ENCODE measurements around the gene LRRC55. TPM values are rescaled to one million over a fixed set of nuclear protein-coding genes. Genes with fewer than 3 reads are reported as not detected.

LRRC55 gene
- total RNA-seq, 2 experiments from 2014 or later: not detected

DNA sequence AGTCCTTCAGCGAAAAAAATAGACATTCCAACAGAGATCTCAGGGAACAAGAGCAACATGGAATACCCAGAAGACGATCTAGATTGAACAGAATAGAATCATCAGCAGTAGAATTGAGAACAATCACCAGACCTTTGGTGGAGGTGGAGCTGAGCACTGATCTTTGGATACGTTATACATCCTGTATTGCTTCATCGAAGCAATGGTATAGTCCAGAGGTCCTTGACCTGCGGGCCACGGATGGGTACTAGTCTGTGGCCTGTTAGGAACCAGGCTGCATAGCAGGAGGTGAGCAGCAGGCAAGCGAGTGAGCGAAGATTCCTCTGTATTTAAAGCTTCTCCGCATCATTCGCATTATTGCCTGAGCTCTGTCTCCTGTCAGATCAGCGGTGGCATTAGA, 17.6 kb downstream of the LRRC55 start:
- ATAC-seq (no peak), DNase-seq (no peak)
- CTCF ChIA-PET: no interaction called here
- Mint-ChIP-seq H3K9me3 (ENCODE audit: low read depth) (no peaks in the 10 kb centered on the region), H3K4me3 (no peak overlapping the region), H3K4me1 (no peaks in the 10 kb centered on the region), H3K27ac (no peak overlapping the region), H3K27me3 (peaks cover 3% of the 10 kb centered on the region), H3K36me3 (no peaks in the 10 kb centered on the region)

- Mint-ChIP-seq H3K27me3 (peaks cover 3% of the 10 kb centered on the region), H3K27ac (no peak overlapping the region), H3K36me3 (no peaks in the 10 kb centered on the region), H3K9me3 (ENCODE audit: low read depth) (no peaks in the 10 kb centered on the region), H3K4me3 (no peak overlapping the region), H3K4me1 (no peaks in the 10 kb centered on the region)
- ATAC-seq (no peak), DNase-seq (no peak)
- CTCF ChIA-PET: no interaction called here
Observed at GRCh38 chr11:57200917-57201316, 19.2 kb downstream of the LRRC55 start.

GRCh38 chr11:57202281-57202680, 20.5 kb downstream of the LRRC55 start:
- Mint-ChIP-seq H3K4me3 (no peak overlapping the region), H3K27ac (no peak overlapping the region), H3K4me1 (no peaks in the 10 kb centered on the region), H3K27me3 (peaks cover 3% of the 10 kb centered on the region), H3K36me3 (no peaks in the 10 kb centered on the region), H3K9me3 (ENCODE audit: low read depth) (no peaks in the 10 kb centered on the region)
- DNase-seq: no peak
- ATAC-seq: no peak
- CTCF ChIA-PET: no interaction called here

DNA sequence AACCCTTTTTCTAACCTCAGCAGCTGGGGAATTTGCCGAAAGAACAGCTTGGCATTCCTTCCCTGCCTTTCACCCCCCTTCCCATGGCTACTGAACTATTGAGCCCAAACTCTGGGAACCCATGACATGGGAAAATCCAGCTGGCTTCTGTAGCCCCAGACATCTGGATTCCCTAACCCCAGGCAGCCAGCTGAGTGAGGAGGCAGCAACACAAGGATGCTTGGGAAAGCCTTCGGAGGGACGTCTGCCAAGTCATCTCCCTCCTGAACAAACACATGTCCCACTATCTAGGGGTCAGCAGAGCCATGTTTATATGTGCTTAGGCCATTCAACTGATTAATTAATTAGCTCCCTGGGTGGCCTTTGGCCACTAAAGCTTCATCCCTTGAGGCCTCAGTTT, 21.6 kb downstream of the LRRC55 start:
- no peak overlapping the region for H3K4me3 Mint-ChIP-seq
- H3K36me3 Mint-ChIP-seq: no peaks in the 10 kb centered on the region
- H3K4me1 Mint-ChIP-seq: no peaks in the 10 kb centered on the region
- no peak overlapping the region for H3K27ac Mint-ChIP-seq
- DNase-seq (no peak), ATAC-seq (no peak)
- no peaks in the 10 kb centered on the region for H3K9me3 Mint-ChIP-seq (ENCODE audit: low read depth)
- peaks cover 3% of the 10 kb centered on the region for H3K27me3 Mint-ChIP-seq
- CTCF ChIA-PET: no interaction called here

GRCh38 chr11:57203882-57204480, 22.2 kb downstream of the LRRC55 start:
- Mint-ChIP-seq H3K4me3 (no peak overlapping the region), H3K4me1 (no peaks in the 10 kb centered on the region), H3K27me3 (peaks cover 3% of the 10 kb centered on the region), H3K9me3 (ENCODE audit: low read depth) (no peaks in the 10 kb centered on the region), H3K27ac (no peak overlapping the region), H3K36me3 (no peaks in the 10 kb centered on the region)
- ATAC-seq: no peak
- CTCF ChIA-PET: no interaction called here
- no peak for DNase-seq

DNA sequence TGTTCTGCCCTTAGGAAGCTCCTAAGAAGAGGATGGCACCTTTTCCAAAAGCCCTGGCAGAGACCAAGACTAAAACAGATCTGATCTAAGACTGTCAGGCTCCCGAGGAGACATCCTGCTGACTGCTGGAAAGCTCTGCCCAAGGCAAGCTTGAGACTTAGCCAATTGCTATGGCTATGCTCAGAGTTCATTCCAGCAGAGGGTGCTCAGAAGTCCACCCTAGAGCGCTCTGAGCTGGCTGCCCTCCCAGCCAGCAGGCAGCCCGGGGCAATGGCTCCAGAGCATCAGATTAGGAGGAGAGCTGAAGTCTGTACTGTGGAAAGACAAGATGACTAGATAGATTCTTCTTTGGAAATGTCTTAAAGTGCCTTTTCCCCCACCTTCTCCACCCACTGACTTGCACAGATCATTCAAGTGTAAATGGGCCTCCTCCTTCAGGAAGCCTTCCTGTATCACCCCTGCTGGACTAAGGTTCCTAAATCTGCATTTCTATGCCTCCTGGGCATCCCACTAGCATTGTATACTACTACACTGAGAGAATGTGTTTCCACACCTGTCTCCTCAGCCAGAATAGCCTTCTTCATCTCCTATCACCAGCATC, 23.4 kb downstream of the LRRC55 start:
- CTCF ChIA-PET: no interaction called here
- ATAC-seq (no peak), DNase-seq (no peak)
- Mint-ChIP-seq H3K4me3 (no peak overlapping the region), H3K27ac (no peak overlapping the region), H3K36me3 (no peaks in the 10 kb centered on the region), H3K9me3 (ENCODE audit: low read depth) (no peaks in the 10 kb centered on the region), H3K4me1 (no peaks in the 10 kb centered on the region), H3K27me3 (peaks cover 6% of the 10 kb centered on the region)

GRCh38 chr11:57207168-57207567, 25.4 kb downstream of the LRRC55 start:
- CTCF ChIA-PET: no interaction called here
- H3K27ac Mint-ChIP-seq: no peak overlapping the region
- no peaks in the 10 kb centered on the region for H3K4me1 Mint-ChIP-seq
- no peaks in the 10 kb centered on the region for H3K36me3 Mint-ChIP-seq
- H3K4me3 Mint-ChIP-seq: no peak overlapping the region
- no peak for DNase-seq
- no peak for ATAC-seq
- peaks cover 6% of the 10 kb centered on the region for H3K27me3 Mint-ChIP-seq
- no peaks in the 10 kb centered on the region for H3K9me3 Mint-ChIP-seq (ENCODE audit: low read depth)

DNA sequence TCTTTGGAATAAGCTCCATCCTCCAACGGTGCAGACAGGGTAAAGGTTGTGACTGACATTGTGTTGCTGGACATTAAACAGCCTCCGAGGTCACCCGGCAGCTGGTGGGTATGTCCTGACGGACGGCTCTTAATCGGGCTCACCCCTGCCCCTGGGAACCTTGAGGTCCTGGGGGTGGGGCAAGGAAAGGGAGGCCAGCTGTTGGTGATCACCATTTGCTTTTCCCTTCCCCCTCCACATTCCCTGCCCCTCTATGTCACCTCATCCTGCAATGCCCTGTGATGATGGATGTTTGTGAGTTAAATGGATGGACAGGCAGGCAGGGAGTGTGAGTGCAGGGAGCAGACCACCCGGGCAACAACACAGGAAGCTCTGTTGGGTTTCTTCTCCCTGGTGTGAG, 29.0 kb downstream of the LRRC55 start:
- ATAC-seq (no peak), DNase-seq (no peak)
- Mint-ChIP-seq H3K4me3 (no peak overlapping the region), H3K9me3 (ENCODE audit: low read depth) (no peaks in the 10 kb centered on the region), H3K27me3 (peaks cover 2% of the 10 kb centered on the region), H3K4me1 (no peaks in the 10 kb centered on the region), H3K36me3 (no peaks in the 10 kb centered on the region), H3K27ac (no peak overlapping the region)
- CTCF ChIA-PET: no interaction called here

- Mint-ChIP-seq H3K9me3 (ENCODE audit: low read depth) (no peaks in the 10 kb centered on the region), H3K4me3 (no peak overlapping the region), H3K4me1 (no peaks in the 10 kb centered on the region), H3K36me3 (no peaks in the 10 kb centered on the region), H3K27ac (no peak overlapping the region), H3K27me3 (peaks cover 7% of the 10 kb centered on the region)
- ATAC-seq (no peak), DNase-seq (no peak)
- CTCF ChIA-PET: interaction anchor here (1.0 kb wide), 1 partner anchor 36 kb away, joined by 3 read pairs; no protein-coding TSS in a partner anchor
Observed at GRCh38 chr11:57213342-57214097, 31.8 kb downstream of the LRRC55 start.

DNA sequence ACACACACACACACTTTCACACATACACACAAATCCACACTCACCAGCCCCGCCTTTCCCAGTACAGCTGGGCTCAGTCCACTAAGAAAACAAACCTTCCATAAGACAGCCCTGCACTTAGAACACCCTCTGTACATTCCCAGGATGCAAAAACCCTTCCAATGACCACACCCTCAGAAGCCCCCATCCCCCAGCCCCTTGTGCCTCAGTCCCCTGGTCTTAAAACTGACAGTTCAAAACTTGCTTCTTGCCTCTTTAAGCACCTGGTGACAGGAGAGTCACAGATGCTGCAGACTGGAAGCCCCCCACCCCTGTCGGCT, 32.3 kb downstream of the LRRC55 start:
- H3K4me1 Mint-ChIP-seq: no peaks in the 10 kb centered on the region
- CTCF ChIA-PET: interaction anchor here (1.0 kb wide), 1 partner anchor 36 kb away, joined by 3 read pairs; no protein-coding TSS in a partner anchor
- H3K4me3 Mint-ChIP-seq: no peak overlapping the region
- ATAC-seq (no peak), DNase-seq (no peak)
- no peaks in the 10 kb centered on the region for H3K9me3 Mint-ChIP-seq (ENCODE audit: low read depth)
- no peak overlapping the region for H3K27ac Mint-ChIP-seq
- H3K27me3 Mint-ChIP-seq: peaks cover 7% of the 10 kb centered on the region
- no peaks in the 10 kb centered on the region for H3K36me3 Mint-ChIP-seq

- H3K4me1 Mint-ChIP-seq: no peaks in the 10 kb centered on the region
- DNase-seq (no peak), ATAC-seq (no peak)
- H3K4me3 Mint-ChIP-seq: no peak overlapping the region
- no peak overlapping the region for H3K27ac Mint-ChIP-seq
- peaks cover 4% of the 10 kb centered on the region for H3K27me3 Mint-ChIP-seq
- no peaks in the 10 kb centered on the region for H3K36me3 Mint-ChIP-seq
- no peaks in the 10 kb centered on the region for H3K9me3 Mint-ChIP-seq (ENCODE audit: low read depth)
- CTCF ChIA-PET: no interaction called here
Observed at GRCh38 chr11:57214494-57214893, 32.7 kb downstream of the LRRC55 start.

GRCh38 chr11:57216463-57216862, 34.7 kb downstream of the LRRC55 start:
- Mint-ChIP-seq H3K27ac (no peak overlapping the region), H3K4me3 (no peak overlapping the region), H3K27me3 (peaks cover 4% of the 10 kb centered on the region), H3K36me3 (no peaks in the 10 kb centered on the region), H3K4me1 (no peaks in the 10 kb centered on the region), H3K9me3 (ENCODE audit: low read depth) (no peaks in the 10 kb centered on the region)
- DNase-seq: no peak
- no peak for ATAC-seq
- CTCF ChIA-PET: no interaction called here

DNA sequence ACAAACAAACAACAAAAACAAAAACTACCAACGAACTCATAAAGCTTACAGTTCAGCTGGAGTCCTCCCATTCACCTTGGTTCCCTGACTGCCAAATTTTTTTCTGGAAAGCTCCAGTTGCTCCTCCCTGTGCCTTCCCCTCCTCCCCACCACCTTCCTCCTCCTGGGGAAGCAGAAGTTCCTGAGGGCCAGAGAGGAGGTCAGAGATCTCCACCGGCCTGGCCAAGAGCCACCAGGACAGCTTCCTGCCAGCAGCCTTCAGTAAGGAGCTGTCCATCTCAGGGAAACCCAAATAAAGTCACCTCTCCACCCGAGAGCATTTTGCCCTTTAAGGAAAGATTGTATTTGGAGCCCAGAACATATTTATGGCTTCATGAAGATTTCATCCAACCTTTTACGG, 35.3 kb downstream of the LRRC55 start:
- Mint-ChIP-seq H3K4me3 (no peak overlapping the region), H3K36me3 (no peaks in the 10 kb centered on the region), H3K4me1 (no peaks in the 10 kb centered on the region), H3K27ac (no peak overlapping the region), H3K27me3 (peaks cover 4% of the 10 kb centered on the region), H3K9me3 (ENCODE audit: low read depth) (no peaks in the 10 kb centered on the region)
- no peak for ATAC-seq
- CTCF ChIA-PET: no interaction called here
- no peak for DNase-seq

GRCh38 chr11:57219021-57219627, 37.4 kb downstream of the LRRC55 start:
- Mint-ChIP-seq H3K36me3 (no peaks in the 10 kb centered on the region), H3K27me3 (peaks cover 4% of the 10 kb centered on the region), H3K9me3 (ENCODE audit: low read depth) (no peaks in the 10 kb centered on the region), H3K4me1 (no peaks in the 10 kb centered on the region), H3K27ac (no peak overlapping the region), H3K4me3 (no peak overlapping the region)
- DNase-seq (no peak), ATAC-seq (no peak)
- CTCF ChIA-PET: interaction anchor here (1.1 kb wide), 1 partner anchor 31 kb away, joined by 3 read pairs; no protein-coding TSS in a partner anchor
